Amniotic epithelial cell (primary cell): ENCODE data around the gene HSD17B14.
"Not testable (repeated sequence)": the region's sequence is repeated elsewhere in the genome, so short reads cannot be mapped to it uniquely, and the experiment has no call there.

ENCODE experiments used
- DNase-seq: peaks from one replicate; pipeline ENCODE4 v3.0.0-alpha.2; 2010; ENCODE audit warnings: low read depth

HSD17B14 gene

GRCh38 chr19:48867123-48867745 lies 30.9 kb upstream of the HSD17B14 start:
- DNase-seq, result no peak

GRCh38 chr19:48866692-48867091 lies 30.4 kb upstream of the HSD17B14 start:
- no peak for DNase-seq

- no peak for DNase-seq
These were observed 26.5 kb upstream of the HSD17B14 start for GRCh38 chr19:48862827-48863226.

GRCh38 chr19:48861313-48861712 lies 25.0 kb upstream of the HSD17B14 start:
- no peak for DNase-seq

GRCh38 chr19:48859711-48860572 lies 23.7 kb upstream of the HSD17B14 start:
- no peak for DNase-seq

GRCh38 chr19:48858984-48859710 lies 22.9 kb upstream of the HSD17B14 start:
- DNase-seq, result no peak

- DNase-seq, result peak; percentile 57
These were observed 20.6 kb upstream of the HSD17B14 start for GRCh38 chr19:48856921-48857320.

GRCh38 chr19:48854103-48854502 lies 17.8 kb upstream of the HSD17B14 start:
- no peak for DNase-seq

- DNase-seq, result no peak
These were observed 17.2 kb upstream of the HSD17B14 start for GRCh38 chr19:48853483-48853882.

GRCh38 chr19:48852292-48852691 lies 16.0 kb upstream of the HSD17B14 start:
- no peak for DNase-seq

- DNase-seq, result not testable (repeated sequence)
These were observed 10.4 kb upstream of the HSD17B14 start for GRCh38 chr19:48846659-48847058.

- DNase-seq, result no peak
These were observed 9.1 kb upstream of the HSD17B14 start for GRCh38 chr19:48845384-48845783.

GRCh38 chr19:48844472-48844871 lies 8.2 kb upstream of the HSD17B14 start:
- DNase-seq, result peak; percentile 59

- DNase-seq, result peak; percentile 53
These were observed 6.5 kb upstream of the HSD17B14 start for GRCh38 chr19:48842789-48843162.

GRCh38 chr19:48841571-48841970 lies 5.3 kb upstream of the HSD17B14 start:
- no peak for DNase-seq

GRCh38 chr19:48841047-48841446 lies 4.8 kb upstream of the HSD17B14 start:
- DNase-seq, result no peak

- DNase-seq, result no peak
These were observed 1.4 kb upstream of the HSD17B14 start for GRCh38 chr19:48837687-48838086.

GRCh38 chr19:48837051-48837524 lies 797 bp upstream of the HSD17B14 start:
- peak; percentile 89 for DNase-seq

- DNase-seq, result peak; percentile 85
These were observed 580 bp downstream of the HSD17B14 start for GRCh38 chr19:48835734-48836088.

- DNase-seq, result no peak
These were observed 2.3 kb downstream of the HSD17B14 start for GRCh38 chr19:48833977-48834376.

- DNase-seq, result no peak
These were observed 3.2 kb downstream of the HSD17B14 start for GRCh38 chr19:48833049-48833448.

GRCh38 chr19:48830965-48831364 lies 5.3 kb downstream of the HSD17B14 start:
- DNase-seq, result no peak

GRCh38 chr19:48830088-48830487 lies 6.2 kb downstream of the HSD17B14 start:
- peak; percentile 43 for DNase-seq
